Uterus (tissue), 2 donors: ENCODE measurements around the gene KCTD13.

Source experiments
- CTCF ChIP-seq, 4 experiments: fragments of 200-600 bp in 2 of 4; fragments of 450-650 bp in 2 of 4; sonication (generic) in 2 of 4; IDR thresholded peaks; one replicate each; pipeline ENCODE4 v1.5.1; 2016 to 2019; ENCODE audit warnings: antibody characterized with exemption in 4 of 4, mild to moderate bottlenecking in 2 of 4, moderate library complexity in 1 of 4
- POLR2A ChIP-seq, 2 donors: fragments of 450-650 bp; IDR thresholded peaks; one replicate each; pipeline ENCODE4 v1.6.1; 2016; ENCODE audit warnings: antibody characterized with exemption in 2 of 2, mild to moderate bottlenecking in 1 of 2, moderate library complexity in 1 of 2

- TF ChIP-seq CTCF (IDR thresholded peaks at IDR 0.05) (no peak), POLR2A (IDR thresholded peaks at IDR 0.05) (no peak)
Measured at GRCh38 chr16:29910819-29911675, 15.0 kb downstream of the KCTD13 start.
